Esophagus (tissue), 2 donors: ENCODE data around the gene CBL. TPM values are rescaled to one million over a fixed set of nuclear protein-coding genes. Genes with fewer than 3 reads are reported as not detected.

Experiments used
- H3K27ac ChIP-seq, 2 donors: one replicate each; pipeline ENCODE4 v1.5.1; 2013; ENCODE audit warnings: low read depth in 2 of 2, mild to moderate bottlenecking in 2 of 2, inconsistent platforms in 1 of 2, low read length in 1 of 2, moderate library complexity in 1 of 2
- H3K27me3 ChIP-seq, 2 donors: one replicate each; pipeline ENCODE4 v1.6.1; 2013; ENCODE audit warnings: low read length in 2 of 2, control low read depth in 1 of 2, mild to moderate bottlenecking in 1 of 2; ENCODE audit not compliant: insufficient read depth in 2 of 2, control insufficient read depth in 1 of 2
- H3K36me3 ChIP-seq, 2 donors: one replicate each; pipeline ENCODE4 v1.6.1; 2013; ENCODE audit warnings: low read length in 1 of 2; ENCODE audit not compliant: control insufficient read depth in 2 of 2, insufficient read depth in 2 of 2
- H3K4me1 ChIP-seq, 2 donors: one replicate each; pipeline ENCODE4 v1.6.1; 2013; ENCODE audit warnings: low read length in 1 of 2; ENCODE audit not compliant: control insufficient read depth in 2 of 2, insufficient read depth in 2 of 2
- H3K4me3 ChIP-seq, 2 donors: one replicate each; pipeline ENCODE4 v1.5.1; 2013; ENCODE audit warnings: low read length in 2 of 2, mild to moderate bottlenecking in 2 of 2, low read depth in 1 of 2, moderate library complexity in 1 of 2
- H3K9me3 ChIP-seq, 2 donors: one replicate each; pipeline ENCODE4 v1.6.1; 2013; ENCODE audit warnings: mild to moderate bottlenecking in 2 of 2, low read depth in 1 of 2, low read length in 1 of 2, moderate library complexity in 1 of 2; ENCODE audit not compliant: control insufficient read depth in 2 of 2, insufficient read depth in 1 of 2
- WGBS, 2 donors: extraction: QIAGEN DNeasy Blood & Tissue Kit; methylation state at CpG; one replicate each; pipeline ENCODE4 v1.1.7; 2013; 5-methylcytosine and 5-hydroxymethylcytosine counted together
- polyA plus RNA-seq, 2 donors: library from polyadenylated mRNA; stranded (reverse); fragments of 200-250 nt; gene quantifications; one replicate each; pipeline ENCODE4 v1.2.3, GENCODE V29; 2013
- donor health status: healthy with polysubstance abuse.
- donor health status: Bipolar disorder and iron deficiency.

CBL gene
- polyA plus RNA-seq, 2 donors: 3.0 to 6.2 TPM

GRCh38 chr11:119310682-119311052, 104.5 kb downstream of the CBL start:
- 51 to 58% methylated on average over 18 to 20 of the region's 20 CpGs for WGBS, 2 donors
- Histone ChIP-seq H3K36me3 (peaks cover 0 to 11% of the 10 kb centered on the region in 2 donors), H3K4me3 (no peak overlapping the region), H3K27me3 (no peaks in the 10 kb centered on the region), H3K4me1 (peaks cover 6 to 11% of the 10 kb centered on the region in 2 donors), H3K9me3 (no peaks in the 10 kb centered on the region), H3K27ac (peak overlapping the region; percentile 3 to 24)

GRCh38 chr11:119314726-119315125, 108.6 kb downstream of the CBL start:
- peak overlapping the region; percentile 64 to 90 for H3K27ac ChIP-seq
- H3K27me3 ChIP-seq: no peaks in the 10 kb centered on the region
- H3K36me3 ChIP-seq: peaks cover 0 to 4% of the 10 kb centered on the region in 2 donors
- peak overlapping the region in 1 of 2 donors; percentile 32 for H3K4me3 ChIP-seq
- no peaks in the 10 kb centered on the region for H3K9me3 ChIP-seq
- H3K4me1 ChIP-seq: peaks cover 9 to 27% of the 10 kb centered on the region in 2 donors
- whole genome bisulfite sequencing, 2 donors: 62 to 72% methylated on average over 18 of the region's 18 CpGs

GRCh38 chr11:119315131-119316015, 109.2 kb downstream of the CBL start:
- 6 to 8% methylated on average over 29 of the region's 29 CpGs for WGBS, 2 donors
- Histone ChIP-seq H3K27ac (peak overlapping the region; percentile 90 to 92), H3K9me3 (no peaks in the 10 kb centered on the region), H3K36me3 (peaks cover 0 to 4% of the 10 kb centered on the region in 2 donors), H3K4me3 (peak overlapping the region; percentile 57 to 58), H3K4me1 (peaks cover 9 to 27% of the 10 kb centered on the region in 2 donors), H3K27me3 (no peaks in the 10 kb centered on the region)

- no peaks in the 10 kb centered on the region for H3K27me3 ChIP-seq
- whole genome bisulfite sequencing, 2 donors: 0 to 1% methylated on average over 36 to 46 of the region's 46 CpGs
- peaks cover 0 to 4% of the 10 kb centered on the region in 2 donors for H3K36me3 ChIP-seq
- H3K27ac ChIP-seq: peak overlapping the region; percentile 90 to 92
- no peaks in the 10 kb centered on the region for H3K9me3 ChIP-seq
- H3K4me3 ChIP-seq: peak overlapping the region; percentile 57 to 58
- peaks cover 9 to 25% of the 10 kb centered on the region in 2 donors for H3K4me1 ChIP-seq
Observed at GRCh38 chr11:119316016-119316728, 110.0 kb downstream of the CBL start.

GRCh38 chr11:119316729-119317591, 110.8 kb downstream of the CBL start, which contains the start of gene MCAM:
MCAM (minus strand) TSS chr11:119317130; CDS start chr11:119317101, 29 bp downstream.
- H3K27ac ChIP-seq: peak within 1 kb of the TSS; percentile 90 to 92

GRCh38 chr11:119317592-119318239, 111.6 kb downstream of the CBL start:
- peak overlapping the region; percentile 13 to 57 for H3K4me3 ChIP-seq
- H3K9me3 ChIP-seq: no peaks in the 10 kb centered on the region
- peaks cover 9 to 23% of the 10 kb centered on the region in 2 donors for H3K4me1 ChIP-seq
- peaks cover 0 to 4% of the 10 kb centered on the region in 2 donors for H3K36me3 ChIP-seq
- H3K27me3 ChIP-seq: no peaks in the 10 kb centered on the region
- peak overlapping the region; percentile 89 to 92 for H3K27ac ChIP-seq
- WGBS, 2 donors: 42 to 49% methylated on average over 14 of the region's 14 CpGs

More at GRCh38 chr11:119316729-119317591, 110.8 kb downstream of the CBL start, which contains the start of gene MCAM:
- H3K4me3 ChIP-seq: peak within 1 kb of the TSS; percentile 57 to 58
- no peaks in the 10 kb centered on the region for H3K9me3 ChIP-seq
- peaks cover 0 to 4% of the 10 kb centered on the region in 2 donors for H3K36me3 ChIP-seq
- H3K4me1 ChIP-seq: peaks cover 9 to 23% of the 10 kb centered on the region in 2 donors
- no peaks in the 10 kb centered on the region for H3K27me3 ChIP-seq
- WGBS, 2 donors: 1 to 5% methylated on average over 44 to 74 of the region's 74 CpGs

- peaks cover 0 to 4% of the 10 kb centered on the region in 2 donors for H3K36me3 ChIP-seq
- no peaks in the 10 kb centered on the region for H3K9me3 ChIP-seq
- H3K27me3 ChIP-seq: no peaks in the 10 kb centered on the region
- H3K27ac ChIP-seq: peak overlapping the region; percentile 89 to 92
- peaks cover 9 to 25% of the 10 kb centered on the region in 2 donors for H3K4me1 ChIP-seq
- 46 to 61% methylated on average over 22 of the region's 22 CpGs for WGBS, 2 donors
- H3K4me3 ChIP-seq: no peak overlapping the region
Observed at GRCh38 chr11:119318240-119319135, 112.3 kb downstream of the CBL start.

- Histone ChIP-seq H3K36me3 (peaks cover 0 to 4% of the 10 kb centered on the region in 2 donors), H3K4me3 (no peak overlapping the region), H3K4me1 (peaks cover 9 to 25% of the 10 kb centered on the region in 2 donors), H3K27me3 (no peaks in the 10 kb centered on the region), H3K9me3 (no peaks in the 10 kb centered on the region), H3K27ac (peak overlapping the region; percentile 89 to 92)
- WGBS, 2 donors: 68 to 80% methylated on average over 8 of the region's 8 CpGs
Observed at GRCh38 chr11:119319136-119319699, 113.1 kb downstream of the CBL start.
